NCI-H524 treated with DMSO at 0.1 percent for 48 hours (cell line): ENCODE measurements around the gene NUTM2E.
"Not testable (repeated sequence)": the region's sequence is repeated elsewhere in the genome, so short reads cannot be mapped to it uniquely, and the experiment has no call there.

Experiments
- DNase-seq: peaks from one replicate; lab custom pipeline; 2025; lab: John Stamatoyannopoulos, UW

Gene NUTM2E

GRCh38 chr10:79826496-79827215, at the start of gene NUTM2E:
Gene NUTM2E, plus strand, starts transcription at chr10:79826739. Its CDS starts 15,002 bp downstream, at chr10:79841741.
- peak; percentile 0 for DNase-seq

- DNase-seq, result not testable (repeated sequence)
Observed at GRCh38 chr10:79777997-79778396, 48.5 kb upstream of the NUTM2E start.

GRCh38 chr10:79779310-79779938, 47.1 kb upstream of the NUTM2E start:
- not testable (repeated sequence) for DNase-seq

- not testable (repeated sequence) for DNase-seq
Observed at GRCh38 chr10:79779992-79780391, 46.5 kb upstream of the NUTM2E start.

- DNase-seq, result not testable (repeated sequence)
Observed at GRCh38 chr10:79781584-79781983, 45.0 kb upstream of the NUTM2E start.

GRCh38 chr10:79787455-79787952, 39.0 kb upstream of the NUTM2E start:
- not testable (repeated sequence) for DNase-seq

GRCh38 chr10:79789351-79789750, 37.2 kb upstream of the NUTM2E start:
- DNase-seq, result not testable (repeated sequence)

GRCh38 chr10:79791906-79792517, 34.5 kb upstream of the NUTM2E start:
- DNase-seq, result not testable (repeated sequence)

- DNase-seq, result not testable (repeated sequence)
Observed at GRCh38 chr10:79799337-79799736, 27.2 kb upstream of the NUTM2E start.

GRCh38 chr10:79805857-79806256, 20.7 kb upstream of the NUTM2E start:
- DNase-seq, result not testable (repeated sequence)

GRCh38 chr10:79811895-79812294, 14.6 kb upstream of the NUTM2E start:
- DNase-seq, result not testable (repeated sequence)

GRCh38 chr10:79816290-79816689, 10.2 kb upstream of the NUTM2E start:
- DNase-seq, result not testable (repeated sequence)

GRCh38 chr10:79823387-79823786, 3.2 kb upstream of the NUTM2E start:
- DNase-seq, result not testable (repeated sequence)

GRCh38 chr10:79825587-79826011, 940 bp upstream of the NUTM2E start:
- not testable (repeated sequence) for DNase-seq

GRCh38 chr10:79826131-79826495, 426 bp upstream of the NUTM2E start:
- DNase-seq, result not testable (repeated sequence)

GRCh38 chr10:79833833-79834232, 7.3 kb downstream of the NUTM2E start:
- not testable (repeated sequence) for DNase-seq

GRCh38 chr10:79835891-79836290, 9.4 kb downstream of the NUTM2E start:
- not testable (repeated sequence) for DNase-seq

- not testable (repeated sequence) for DNase-seq
Observed at GRCh38 chr10:79836891-79837290, 10.4 kb downstream of the NUTM2E start.

- DNase-seq, result not testable (repeated sequence)
Observed at GRCh38 chr10:79838441-79838840, 11.9 kb downstream of the NUTM2E start.

- DNase-seq, result not testable (repeated sequence)
Observed at GRCh38 chr10:79853191-79853854, 26.8 kb downstream of the NUTM2E start.

GRCh38 chr10:79862269-79862668, 35.7 kb downstream of the NUTM2E start:
- DNase-seq, result not testable (repeated sequence)

GRCh38 chr10:79862803-79863202, 36.3 kb downstream of the NUTM2E start:
- DNase-seq, result not testable (repeated sequence)
